Trophoblast cell (in vitro differentiated cells and primary cell): ENCODE measurements around the gene FCHSD2.

Experiments used
- DNase-seq, 2 donors: peaks; one replicate each; pipeline ENCODE4 v3.0.0-alpha.2; 2016
- H2AFZ ChIP-seq: 2 replicates; pipeline ENCODE4 v1.6.1; 2013; ENCODE audit warnings: low read length, moderate library complexity, mild to moderate bottlenecking; ENCODE audit not compliant: insufficient read depth, poor library complexity
- H2AK5ac ChIP-seq: 2 replicates; pipeline ENCODE4 v1.6.1; 2013; ENCODE audit warnings: mild to moderate bottlenecking, low read length
- H2BK120ac ChIP-seq: 2 replicates; pipeline ENCODE4 v1.6.1; 2013; ENCODE audit warnings: low read length, mild to moderate bottlenecking, moderate library complexity; ENCODE audit not compliant: insufficient read depth, poor library complexity
- H2BK12ac ChIP-seq: 2 replicates; pipeline ENCODE4 v1.6.1; 2013; ENCODE audit warnings: mild to moderate bottlenecking, low read length, moderate library complexity
- H2BK5ac ChIP-seq: 2 replicates; pipeline ENCODE4 v1.6.1; 2013; ENCODE audit warnings: low read length, low read depth, moderate library complexity, mild to moderate bottlenecking; ENCODE audit not compliant: poor library complexity
- H3K14ac ChIP-seq: 2 replicates; pipeline ENCODE4 v1.6.1; 2013; ENCODE audit warnings: mild to moderate bottlenecking, low read length
- H3K18ac ChIP-seq: 2 replicates; pipeline ENCODE4 v1.6.1; 2013; ENCODE audit warnings: mild to moderate bottlenecking, low read length
- H3K23ac ChIP-seq: 2 replicates; pipeline ENCODE4 v1.6.1; 2013; ENCODE audit warnings: low read length
- H3K27ac ChIP-seq: 2 replicates; pipeline ENCODE4 v1.5.1; 2013; ENCODE audit warnings: low read depth, mild to moderate bottlenecking, inconsistent platforms, low read length, moderate library complexity
- H3K27me3 ChIP-seq: 2 replicates; pipeline ENCODE4 v1.6.1; 2013; ENCODE audit warnings: inconsistent platforms, mild to moderate bottlenecking, low read length, moderate library complexity; ENCODE audit not compliant: insufficient read depth
- H3K36me3 ChIP-seq, 2 experiments: 1 replicate in 1 of 2; 2 replicates in 1 of 2; pipeline ENCODE4 v1.6.1; 2013; ENCODE audit warnings: low read length in 2 of 2, mild to moderate bottlenecking in 2 of 2, moderate library complexity in 1 of 2; ENCODE audit not compliant: insufficient read depth in 2 of 2, control insufficient read depth in 1 of 2
- H3K4ac ChIP-seq: 2 replicates; pipeline ENCODE4 v1.6.1; 2013; ENCODE audit warnings: low read depth, mild to moderate bottlenecking, low read length, moderate library complexity
- H3K4me1 ChIP-seq, 2 experiments: 1 replicate in 1 of 2; 2 replicates in 1 of 2; pipeline ENCODE4 v1.6.1; 2013; ENCODE audit warnings: low read length in 2 of 2, mild to moderate bottlenecking in 2 of 2, moderate library complexity in 1 of 2; ENCODE audit not compliant: insufficient read depth in 2 of 2, control insufficient read depth in 1 of 2
- H3K4me2 ChIP-seq: 2 replicates; pipeline ENCODE4 v1.6.1; 2013; ENCODE audit warnings: inconsistent platforms, mild to moderate bottlenecking, low read length, moderate library complexity
- H3K4me3 ChIP-seq: 2 replicates; pipeline ENCODE4 v1.5.1; 2013; ENCODE audit warnings: mild to moderate bottlenecking, low read depth, low read length, inconsistent platforms
- H3K79me1 ChIP-seq: one replicate; pipeline ENCODE4 v1.6.1; 2013; ENCODE audit warnings: low read length
- H3K79me2 ChIP-seq: 2 replicates; pipeline ENCODE4 v1.6.1; 2013; ENCODE audit warnings: low read length, mild to moderate bottlenecking; ENCODE audit not compliant: control insufficient read depth, insufficient read depth, poor library complexity
- H3K9ac ChIP-seq: 2 replicates; pipeline ENCODE4 v1.6.1; 2013; ENCODE audit warnings: mild to moderate bottlenecking, low read length
- H3K9me3 ChIP-seq: 2 replicates; pipeline ENCODE4 v1.6.1; 2013; ENCODE audit warnings: low read depth, mild to moderate bottlenecking, control low read depth, inconsistent platforms, low read length; ENCODE audit not compliant: insufficient read depth
- H4K12ac ChIP-seq: 2 replicates; pipeline ENCODE4 v1.6.1; 2013; ENCODE audit warnings: low read depth, mild to moderate bottlenecking, low read length, moderate library complexity
- H4K8ac ChIP-seq: 2 replicates; pipeline ENCODE4 v1.6.1; 2013; ENCODE audit warnings: low read depth, mild to moderate bottlenecking, low read length, moderate library complexity
- H4K91ac ChIP-seq: one replicate; pipeline ENCODE4 v1.6.1; 2013; ENCODE audit warnings: low read depth, mild to moderate bottlenecking, low read length, moderate library complexity
- WGBS: extraction: QIAGEN DNeasy Blood & Tissue Kit; methylation state at CpG from one replicate; pipeline ENCODE4 v1.1.7; 2013; ENCODE audit warnings: missing lambda C conversion rate; ENCODE audit not compliant: insufficient read length, insufficient coverage; ENCODE audit errors: extremely low coverage; 5-methylcytosine and 5-hydroxymethylcytosine counted together

Gene FCHSD2

GRCh38 chr11:73152861-73153483, 10.9 kb upstream of the FCHSD2 start:
- Histone ChIP-seq H3K14ac (no peak overlapping the region), H4K91ac (no peak overlapping the region), H3K36me3 (no peaks in the 10 kb centered on the region), H2AK5ac (no peak overlapping the region), H3K4ac (no peak overlapping the region), H2AFZ (no peak overlapping the region), H3K4me3 (no peak overlapping the region), H3K9ac (no peak overlapping the region), H3K9me3 (no peaks in the 10 kb centered on the region), H3K27me3 (no peaks in the 10 kb centered on the region), H3K27ac (no peak overlapping the region), H3K4me2 (no peak overlapping the region), H3K79me2 (no peaks in the 10 kb centered on the region), H4K12ac (no peak overlapping the region), H3K79me1 (peaks cover 2% of the 10 kb centered on the region), H3K4me1 (peaks cover 13 to 17% of the 10 kb centered on the region in 2 experiments), H2BK5ac (no peak overlapping the region), H4K8ac (no peak overlapping the region), H3K23ac (no peak overlapping the region), H2BK120ac (no peak overlapping the region), H2BK12ac (no peak overlapping the region), H3K18ac (no peak overlapping the region)
- no peak for DNase-seq
- WGBS, result 100% methylated on average over 2 of the region's 6 CpGs

- H3K79me1 ChIP-seq, result no peaks in the 10 kb centered on the region
- no peaks in the 10 kb centered on the region for H3K79me2 ChIP-seq
- H3K14ac ChIP-seq, result no peak overlapping the region
- H2AK5ac ChIP-seq, result no peak overlapping the region
- H3K9me3 ChIP-seq, result no peaks in the 10 kb centered on the region
- no peak overlapping the region for H2BK12ac ChIP-seq
- no peak overlapping the region for H3K27ac ChIP-seq
- H3K4me2 ChIP-seq, result no peak overlapping the region
- no CpG with 5 or more reads among the region's 6 CpGs for WGBS
- H3K36me3 ChIP-seq, result no peaks in the 10 kb centered on the region
- H3K23ac ChIP-seq, result no peak overlapping the region
- no peak overlapping the region for H3K4me3 ChIP-seq
- DNase-seq, result no peak
- H3K9ac ChIP-seq, result no peak overlapping the region
- H4K91ac ChIP-seq, result no peak overlapping the region
- H4K8ac ChIP-seq, result no peak overlapping the region
- H3K4me1 ChIP-seq, result peaks cover 6 to 10% of the 10 kb centered on the region in 2 experiments
- H3K18ac ChIP-seq, result no peak overlapping the region
- no peak overlapping the region for H2BK5ac ChIP-seq
- H3K4ac ChIP-seq, result no peak overlapping the region
- no peaks in the 10 kb centered on the region for H3K27me3 ChIP-seq
- no peak overlapping the region for H4K12ac ChIP-seq
- no peak overlapping the region for H2AFZ ChIP-seq
- H2BK120ac ChIP-seq, result no peak overlapping the region
These were observed 10.2 kb upstream of the FCHSD2 start for GRCh38 chr11:73152086-73152853.

- H2BK5ac ChIP-seq, result no peak overlapping the region
- H3K9ac ChIP-seq, result no peak overlapping the region
- no peaks in the 10 kb centered on the region for H3K79me1 ChIP-seq
- no peaks in the 10 kb centered on the region for H3K36me3 ChIP-seq
- H3K4ac ChIP-seq, result no peak overlapping the region
- H3K4me2 ChIP-seq, result no peak overlapping the region
- no peaks in the 10 kb centered on the region for H3K79me2 ChIP-seq
- H3K27ac ChIP-seq, result no peak overlapping the region
- H2AFZ ChIP-seq, result no peak overlapping the region
- no CpG with 5 or more reads among the region's 6 CpGs for WGBS
- H4K91ac ChIP-seq, result no peak overlapping the region
- no peak overlapping the region for H3K4me3 ChIP-seq
- peaks cover 0 to 2% of the 10 kb centered on the region in 2 experiments for H3K4me1 ChIP-seq
- no peak overlapping the region for H4K8ac ChIP-seq
- H2BK12ac ChIP-seq, result no peak overlapping the region
- no peaks in the 10 kb centered on the region for H3K9me3 ChIP-seq
- H2BK120ac ChIP-seq, result no peak overlapping the region
- H2AK5ac ChIP-seq, result no peak overlapping the region
- no peak overlapping the region for H3K18ac ChIP-seq
- no peak for DNase-seq
- no peak overlapping the region for H4K12ac ChIP-seq
- no peak overlapping the region for H3K14ac ChIP-seq
- H3K27me3 ChIP-seq, result no peaks in the 10 kb centered on the region
- H3K23ac ChIP-seq, result no peak overlapping the region
These were observed 9.3 kb upstream of the FCHSD2 start for GRCh38 chr11:73151416-73151815.

GRCh38 chr11:73149105-73149504, 7.0 kb upstream of the FCHSD2 start:
- H2BK12ac ChIP-seq, result no peak overlapping the region
- H4K12ac ChIP-seq, result no peak overlapping the region
- no peaks in the 10 kb centered on the region for H3K36me3 ChIP-seq
- no peak overlapping the region for H2BK120ac ChIP-seq
- H4K8ac ChIP-seq, result no peak overlapping the region
- H3K27me3 ChIP-seq, result no peaks in the 10 kb centered on the region
- H3K4me3 ChIP-seq, result no peak overlapping the region
- no peak overlapping the region for H3K14ac ChIP-seq
- no peak overlapping the region for H2AK5ac ChIP-seq
- no peak overlapping the region for H3K4ac ChIP-seq
- no CpG with 5 or more reads among the region's 2 CpGs for WGBS
- H3K4me2 ChIP-seq, result no peak overlapping the region
- H3K9me3 ChIP-seq, result no peaks in the 10 kb centered on the region
- H3K27ac ChIP-seq, result no peak overlapping the region
- H3K18ac ChIP-seq, result no peak overlapping the region
- DNase-seq, result no peak
- no peaks in the 10 kb centered on the region for H3K79me2 ChIP-seq
- no peaks in the 10 kb centered on the region for H3K4me1 ChIP-seq
- no peak overlapping the region for H2BK5ac ChIP-seq
- no peak overlapping the region for H3K23ac ChIP-seq
- no peak overlapping the region for H3K9ac ChIP-seq
- H4K91ac ChIP-seq, result no peak overlapping the region
- no peaks in the 10 kb centered on the region for H3K79me1 ChIP-seq
- H2AFZ ChIP-seq, result no peak overlapping the region
